ENCODE measurements around the gene KIAA0513.
A peak's percentile ranks its signal among the peaks of the same experiment; 100 is the strongest.

The KIAA0513 gene

GRCh38 chr16:85075236-85075924 is 47.8 kb downstream of the KIAA0513 start:
- no peak for DNase-seq

GRCh38 chr16:85077039-85077438 is 49.4 kb downstream of the KIAA0513 start:
- no peak for DNase-seq

- DNase-seq = no peak
These were observed 50.1 kb downstream of the KIAA0513 start for GRCh38 chr16:85077576-85078125.

GRCh38 chr16:85078226-85078625 is 50.6 kb downstream of the KIAA0513 start:
- no peak for DNase-seq

GRCh38 chr16:85078952-85079351 is 51.4 kb downstream of the KIAA0513 start:
- no peak for DNase-seq

GRCh38 chr16:85079785-85080570 is 52.4 kb downstream of the KIAA0513 start:
- no peak for DNase-seq

GRCh38 chr16:85081038-85081437 is 53.4 kb downstream of the KIAA0513 start:
- DNase-seq = no peak

- DNase-seq = no peak
These were observed 54.2 kb downstream of the KIAA0513 start for GRCh38 chr16:85081765-85082164.

- DNase-seq = no peak
These were observed 54.8 kb downstream of the KIAA0513 start for GRCh38 chr16:85082173-85083050.

GRCh38 chr16:85083051-85083639 is 55.5 kb downstream of the KIAA0513 start:
- DNase-seq = no peak

- no peak for DNase-seq
These were observed 57.4 kb downstream of the KIAA0513 start for GRCh38 chr16:85084841-85085510.

- no peak for DNase-seq
These were observed 58.1 kb downstream of the KIAA0513 start for GRCh38 chr16:85085721-85086120.

- DNase-seq = peak; percentile 83
These were observed 59.0 kb downstream of the KIAA0513 start for GRCh38 chr16:85086347-85087291.

- no peak for DNase-seq
These were observed 60.4 kb downstream of the KIAA0513 start for GRCh38 chr16:85087899-85088569.

GRCh38 chr16:85088570-85089199 is 61.1 kb downstream of the KIAA0513 start:
- DNase-seq = no peak

- no peak for DNase-seq
These were observed 61.9 kb downstream of the KIAA0513 start for GRCh38 chr16:85089525-85089924.

GRCh38 chr16:85090181-85090580 is 62.6 kb downstream of the KIAA0513 start:
- no peak for DNase-seq

GRCh38 chr16:85090873-85091521 is 63.4 kb downstream of the KIAA0513 start:
- DNase-seq = no peak

- DNase-seq = no peak
These were observed 63.9 kb downstream of the KIAA0513 start for GRCh38 chr16:85091522-85091910.

Measured in hematopoietic multipotent progenitor cell treated with erythropoietin and hydrocortisone succinate and interleukin-3 and kit ligand, for 8 days (in vitro differentiated cells).